Activated T-cell treated with anti-CD3 and anti-CD28 coated beads for 1 hour (primary cell): Measurements from ENCODE around the gene CD163L1.
"Not testable (repeated sequence)": the region's sequence is repeated elsewhere in the genome, so short reads cannot be mapped to it uniquely, and the experiment has no call there.

Experiments used
- DNase-seq: peaks from one replicate; pipeline ENCODE4 v3.0.0-alpha.2; 2020; ENCODE audit warnings: low read depth

The CD163L1 gene

DNA sequence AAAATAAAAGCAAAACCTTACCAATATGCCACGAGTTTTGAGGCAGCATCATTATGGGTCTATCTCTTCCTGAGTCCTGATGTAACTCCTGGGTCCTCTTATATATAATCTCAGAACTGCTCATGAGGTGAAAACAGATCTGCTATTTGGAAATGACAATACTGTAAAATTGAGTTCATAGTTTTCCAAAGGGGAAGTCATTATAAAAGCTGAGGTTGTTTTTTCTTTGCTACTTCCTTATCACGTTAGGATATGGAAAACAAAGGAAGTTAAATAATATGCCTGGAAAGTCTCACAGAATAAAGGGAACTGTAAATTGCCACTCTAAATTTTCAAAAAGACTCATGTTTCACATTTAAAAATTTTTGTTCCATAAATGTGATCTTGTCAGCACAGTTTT is at the start of gene CD163L1:
Gene CD163L1, minus strand, starts transcription at position 78 of the 400 bp plus-strand sequence. Its CDS starts 26 bp downstream, at position 52.
- DNase-seq, result no peak

DNA sequence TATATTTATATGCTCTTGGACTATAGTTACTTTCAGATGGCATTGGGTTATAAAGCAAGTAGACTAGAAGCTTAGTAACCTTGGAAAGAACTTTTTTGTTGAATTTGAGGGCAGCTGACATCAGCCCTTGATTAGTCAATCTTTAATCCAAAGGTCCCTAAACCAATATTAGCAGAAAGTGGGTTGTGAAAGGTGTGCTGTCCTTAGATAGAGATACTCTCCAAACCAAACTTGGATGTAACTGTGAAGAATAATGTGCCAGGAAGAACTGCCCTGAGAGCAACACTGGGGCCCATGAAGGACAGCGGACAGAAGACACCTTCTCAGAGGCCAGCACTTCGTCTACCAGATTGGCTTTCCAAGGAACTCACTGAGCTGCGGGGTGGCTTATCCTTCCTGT is 49.1 kb upstream of the CD163L1 start:
- no peak for DNase-seq

DNA sequence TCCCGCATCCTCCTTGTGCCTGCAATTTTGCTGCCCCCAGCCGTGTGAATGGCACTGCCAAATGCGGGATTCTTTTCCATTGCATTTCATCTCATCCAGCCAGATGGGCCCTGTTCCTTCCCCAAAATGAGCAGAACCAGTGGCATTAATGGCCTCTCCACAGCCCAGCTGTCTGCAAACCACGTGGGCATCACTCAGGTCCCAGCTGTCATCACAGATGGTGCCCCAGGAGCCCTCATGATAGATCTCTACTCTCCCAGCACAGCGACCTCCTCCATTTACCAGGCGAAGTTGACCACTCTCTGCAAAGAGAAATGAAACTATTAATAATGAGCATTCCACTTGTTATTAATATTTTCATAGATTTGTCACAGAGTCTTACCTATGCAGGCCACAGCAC is 42.6 kb upstream of the CD163L1 start:
- no peak for DNase-seq

DNA sequence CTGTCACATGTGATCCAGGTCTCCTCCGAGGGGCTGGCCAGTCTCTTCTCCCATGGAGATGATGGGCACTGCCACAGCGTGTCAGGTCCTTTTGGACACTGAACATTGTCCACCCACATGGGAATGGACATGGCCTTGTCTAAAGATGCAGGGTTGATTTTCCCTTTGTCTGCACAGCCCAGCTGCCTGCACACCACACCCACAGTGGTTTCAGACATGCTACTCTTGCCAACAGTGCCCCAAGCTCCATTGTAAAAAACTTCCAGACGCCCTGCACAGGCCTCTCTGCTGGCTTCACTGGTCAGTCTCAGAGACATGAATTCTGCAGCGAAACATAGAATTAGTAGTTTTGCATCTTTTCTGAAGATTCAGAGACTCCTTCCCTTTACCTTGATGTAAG is 41.1 kb upstream of the CD163L1 start:
- DNase-seq, result no peak

DNA sequence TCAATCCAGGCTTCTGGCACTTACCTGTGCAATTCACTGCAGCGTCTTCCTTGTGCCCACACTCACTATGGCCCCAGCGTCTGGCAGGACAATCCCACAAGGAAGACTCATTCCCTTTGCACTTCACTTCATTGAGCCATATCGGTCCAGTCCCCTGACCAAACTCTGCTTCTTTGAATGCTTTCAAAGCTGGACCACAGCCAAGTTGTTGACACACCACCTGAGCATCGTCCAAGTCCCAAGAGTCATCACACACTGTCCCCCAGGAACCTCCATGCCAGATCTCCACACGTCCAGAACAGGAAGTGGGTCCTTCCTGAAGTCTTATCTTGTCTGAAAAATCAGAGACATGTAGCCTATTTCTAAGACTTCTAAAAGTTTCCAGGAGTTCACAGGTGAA is 39.4 kb upstream of the CD163L1 start:
- no peak for DNase-seq

DNA sequence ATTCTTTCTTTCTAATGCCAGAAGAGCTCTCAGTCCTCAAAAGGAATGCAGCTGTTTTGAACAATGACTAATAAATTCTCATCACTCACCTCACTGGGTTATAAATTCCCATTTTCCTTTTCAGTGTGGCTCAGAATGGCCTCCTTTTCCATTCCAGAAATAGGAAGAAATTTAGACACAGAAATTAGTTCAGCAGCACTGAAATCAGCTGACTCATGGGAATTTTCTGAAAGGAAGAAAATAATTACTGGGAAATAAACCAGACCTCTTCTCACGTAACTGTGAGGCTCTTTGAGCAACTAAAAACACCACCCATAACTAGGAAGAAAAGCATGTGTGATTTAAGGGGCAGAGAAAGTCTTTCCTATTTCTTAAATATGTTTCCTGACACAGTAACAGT is 35.8 kb upstream of the CD163L1 start:
- no peak for DNase-seq

DNA sequence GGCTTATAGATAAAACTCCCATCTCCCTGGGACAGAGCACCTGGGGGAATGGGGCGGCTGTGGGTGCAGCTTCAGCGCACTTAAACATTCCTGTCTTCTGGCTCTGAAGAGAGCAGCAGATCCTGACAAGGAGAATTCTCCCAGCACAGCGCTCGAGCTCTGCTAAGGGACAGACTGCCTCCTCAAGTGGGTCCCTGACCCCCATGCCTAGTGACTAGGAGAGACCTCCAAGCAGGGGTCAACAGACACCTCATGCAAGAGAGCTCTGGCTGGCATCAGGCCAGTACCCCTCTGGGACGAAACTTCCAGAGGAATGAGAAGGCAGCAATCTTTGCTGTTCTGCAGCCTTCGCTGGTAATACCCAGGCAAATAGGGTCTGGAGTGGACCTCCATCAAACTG is 28.1 kb upstream of the CD163L1 start:
- no peak for DNase-seq

DNA sequence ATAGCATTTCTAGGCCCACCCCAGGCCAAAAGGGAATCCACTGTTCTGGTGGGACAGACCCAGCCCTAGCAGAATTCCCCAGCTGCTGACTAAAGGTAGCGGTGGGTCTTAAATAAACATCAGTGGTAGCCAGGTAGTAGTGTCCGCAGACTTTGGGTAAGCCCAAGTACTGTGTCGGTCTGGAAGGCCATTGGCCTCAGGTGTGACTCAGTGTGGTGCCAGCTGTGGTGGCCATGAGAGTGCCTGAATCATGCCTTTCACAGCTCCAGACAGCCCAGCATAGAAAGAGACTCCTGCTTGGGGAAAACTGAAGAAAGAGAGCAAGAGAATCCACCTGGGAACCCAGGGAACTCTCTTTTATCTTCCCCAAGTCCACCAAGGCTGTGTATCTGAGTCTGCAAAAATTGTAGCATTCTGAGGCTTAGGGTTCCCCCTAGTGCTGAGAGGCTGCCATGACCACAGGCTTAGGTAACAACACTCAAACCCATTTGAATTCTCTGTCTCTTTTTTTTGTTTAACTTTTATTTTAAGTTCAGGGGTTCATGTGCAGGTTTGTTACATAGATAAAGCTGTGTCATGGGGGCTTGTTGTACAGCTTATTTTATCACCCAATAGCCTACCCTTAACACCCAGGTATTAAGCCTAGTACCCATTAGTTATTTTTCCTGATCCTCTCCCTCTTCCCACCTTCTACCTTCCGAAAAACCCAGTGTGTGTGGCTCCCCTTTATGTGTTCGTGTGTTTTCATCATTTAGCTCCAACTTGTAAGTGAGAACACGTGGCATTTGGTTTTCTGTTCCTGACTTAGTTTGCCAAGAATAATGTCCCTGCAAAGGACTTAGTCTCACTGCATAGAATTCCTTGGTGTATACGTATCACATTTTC is 16.7 kb upstream of the CD163L1 start:
- peak; percentile 36 for DNase-seq

DNA sequence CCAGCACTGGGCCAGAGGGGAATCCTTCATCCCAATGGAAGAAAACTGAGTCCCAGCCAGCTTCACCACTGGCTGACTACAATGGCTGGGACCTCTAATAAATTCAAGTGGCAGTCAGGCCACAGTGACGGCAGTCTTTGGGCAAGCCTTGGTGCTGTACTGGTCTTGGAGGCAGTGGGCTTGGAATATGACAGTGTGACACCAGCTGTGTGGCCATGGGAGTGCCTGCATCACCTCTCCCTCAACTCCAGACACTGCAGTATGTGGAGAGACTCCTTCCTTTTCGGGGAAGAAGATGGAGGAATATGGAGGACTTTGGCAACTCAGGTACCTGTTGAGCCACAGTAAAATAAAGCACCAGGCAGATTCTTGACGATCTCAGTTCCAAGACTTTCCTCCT is 16.0 kb upstream of the CD163L1 start:
- DNase-seq, result no peak

DNA sequence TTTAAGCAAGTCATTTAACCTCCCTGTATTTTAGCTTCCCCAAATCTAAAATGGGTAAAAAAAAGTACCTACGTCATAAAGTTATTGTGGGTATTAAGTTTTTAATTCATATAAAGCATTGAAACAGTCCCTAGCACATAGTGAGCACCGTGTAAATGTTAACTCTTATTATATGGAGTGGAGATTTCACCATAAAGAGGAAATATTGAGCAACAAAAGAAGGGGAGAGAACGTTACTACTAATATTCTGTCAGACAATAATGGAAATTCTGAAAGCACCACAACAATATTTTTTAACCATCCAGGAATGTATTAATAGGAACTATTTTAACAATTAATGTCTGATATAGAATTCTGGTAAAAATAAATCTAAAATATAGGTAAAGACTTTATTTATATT is 7.8 kb upstream of the CD163L1 start:
- no peak for DNase-seq

DNA sequence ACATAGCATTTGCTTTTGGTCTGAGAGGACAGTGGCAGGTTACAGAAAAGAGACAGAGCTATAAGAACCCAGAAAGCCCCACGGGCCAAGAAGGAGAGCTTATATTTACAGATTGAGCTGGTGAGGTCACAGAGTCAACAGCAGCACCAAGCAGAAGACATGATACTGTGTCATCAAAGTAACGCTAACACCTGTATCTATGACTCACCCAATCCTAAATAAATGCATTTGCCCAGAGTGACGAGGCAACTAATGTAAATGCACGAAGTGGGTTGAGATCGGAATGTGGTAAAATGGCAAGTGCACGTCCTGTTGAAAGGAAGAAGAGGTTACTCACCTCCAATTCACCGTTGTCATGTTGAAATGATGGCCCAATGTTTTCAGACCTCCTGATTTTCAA is 6.7 kb upstream of the CD163L1 start:
- no peak for DNase-seq

DNA sequence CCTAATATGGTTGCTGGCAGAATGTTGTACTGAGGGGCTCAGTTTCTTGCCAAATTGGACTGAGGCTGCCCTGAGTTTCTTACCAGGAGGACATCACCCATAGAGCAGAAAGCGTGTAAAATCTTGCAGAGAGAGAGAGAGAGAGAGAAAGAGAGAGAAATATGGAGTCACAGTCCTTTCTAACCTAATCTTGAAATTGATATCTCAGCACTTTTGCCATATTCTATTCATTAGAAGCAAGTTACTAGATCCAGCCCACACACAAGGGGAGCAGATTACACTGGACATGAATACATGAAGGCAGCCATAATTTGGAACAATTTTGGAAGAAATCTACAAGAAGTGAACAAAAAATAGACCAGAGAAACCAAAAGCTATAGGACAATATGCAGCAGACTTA is 4.1 kb upstream of the CD163L1 start:
- DNase-seq, result no peak

DNA sequence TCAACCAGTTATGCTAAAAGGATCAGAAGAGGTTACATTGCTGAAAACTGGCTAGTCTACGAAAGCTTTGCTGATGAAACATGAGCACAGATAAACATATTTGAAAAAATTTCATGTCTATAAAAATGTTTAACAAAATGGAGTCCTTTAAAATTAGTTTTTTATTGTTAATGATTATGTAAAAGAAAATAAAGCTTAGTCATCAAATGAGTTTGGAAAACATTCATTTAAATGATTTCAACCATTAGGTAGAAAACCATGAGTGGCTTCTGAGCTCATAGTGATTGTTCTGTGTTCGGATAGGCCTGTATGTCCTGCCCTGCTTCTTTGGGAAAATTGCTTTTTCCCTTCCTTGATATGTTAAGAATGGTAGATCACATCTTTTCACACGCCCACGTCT is 584 bp upstream of the CD163L1 start:
- no peak for DNase-seq

DNA sequence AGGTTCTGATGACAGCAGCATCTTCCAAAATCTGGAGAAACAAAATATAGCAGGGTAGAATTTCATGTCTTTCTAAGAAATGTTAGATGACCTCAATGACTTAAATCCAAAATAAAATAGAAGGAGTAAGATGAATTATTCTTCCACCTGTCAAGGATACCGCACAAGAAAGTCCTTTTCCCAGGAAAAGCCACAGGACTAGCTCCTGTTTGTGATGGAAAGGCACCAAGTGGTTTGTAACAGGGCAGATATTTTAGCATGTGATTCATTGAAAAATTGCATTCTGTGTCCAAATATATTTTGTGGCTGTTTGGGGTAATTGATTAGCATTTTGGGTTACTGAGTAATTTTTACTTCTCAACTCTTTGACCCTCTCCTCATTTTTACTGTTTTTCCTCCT is 2.7 kb downstream of the CD163L1 start:
- DNase-seq, result no peak

DNA sequence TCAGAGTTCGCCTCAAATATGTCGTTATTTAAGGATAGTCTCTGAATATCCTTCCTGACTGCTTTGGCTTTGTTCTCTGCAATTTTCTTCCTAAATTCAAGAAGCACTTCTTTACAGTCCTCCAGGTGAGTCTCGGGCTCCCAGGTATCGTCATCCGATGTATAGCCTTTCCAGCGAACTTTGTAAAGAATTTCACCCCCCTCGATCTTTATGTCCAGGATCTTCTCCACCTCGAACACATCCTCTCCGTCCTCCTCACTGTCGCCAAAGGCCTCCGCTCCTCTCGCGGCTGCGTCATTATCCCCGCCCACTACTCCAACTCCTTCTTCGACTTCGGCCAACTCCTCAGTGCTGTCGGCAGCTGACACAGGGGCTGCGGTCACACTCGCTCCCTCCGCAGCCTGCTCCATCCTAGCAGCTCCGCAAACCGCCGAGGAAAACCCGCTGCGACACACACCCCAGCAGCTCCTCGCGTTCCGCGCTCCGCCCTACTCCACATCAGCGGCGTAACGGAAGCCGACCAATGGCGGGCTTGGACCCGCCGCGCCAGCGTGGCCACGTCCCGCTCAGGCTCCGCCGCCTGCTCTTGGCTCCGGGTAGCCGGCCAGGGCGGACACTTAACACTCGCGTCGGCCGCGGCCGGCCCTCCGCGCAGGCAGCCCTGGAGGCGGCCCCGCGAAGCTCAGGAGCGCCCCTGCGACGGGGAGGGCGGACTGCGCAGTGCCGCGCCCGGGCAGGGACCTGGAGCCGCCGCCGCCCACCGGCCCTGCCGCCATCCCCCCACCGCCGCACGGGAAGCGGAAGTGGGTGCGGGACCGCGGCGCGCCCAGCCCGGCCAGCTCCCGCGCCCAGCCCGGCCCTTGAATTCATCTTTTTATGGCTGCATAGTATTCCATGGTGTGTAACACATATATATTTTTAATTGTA is 4.1 kb downstream of the CD163L1 start:
- DNase-seq, result peak; percentile 1

DNA sequence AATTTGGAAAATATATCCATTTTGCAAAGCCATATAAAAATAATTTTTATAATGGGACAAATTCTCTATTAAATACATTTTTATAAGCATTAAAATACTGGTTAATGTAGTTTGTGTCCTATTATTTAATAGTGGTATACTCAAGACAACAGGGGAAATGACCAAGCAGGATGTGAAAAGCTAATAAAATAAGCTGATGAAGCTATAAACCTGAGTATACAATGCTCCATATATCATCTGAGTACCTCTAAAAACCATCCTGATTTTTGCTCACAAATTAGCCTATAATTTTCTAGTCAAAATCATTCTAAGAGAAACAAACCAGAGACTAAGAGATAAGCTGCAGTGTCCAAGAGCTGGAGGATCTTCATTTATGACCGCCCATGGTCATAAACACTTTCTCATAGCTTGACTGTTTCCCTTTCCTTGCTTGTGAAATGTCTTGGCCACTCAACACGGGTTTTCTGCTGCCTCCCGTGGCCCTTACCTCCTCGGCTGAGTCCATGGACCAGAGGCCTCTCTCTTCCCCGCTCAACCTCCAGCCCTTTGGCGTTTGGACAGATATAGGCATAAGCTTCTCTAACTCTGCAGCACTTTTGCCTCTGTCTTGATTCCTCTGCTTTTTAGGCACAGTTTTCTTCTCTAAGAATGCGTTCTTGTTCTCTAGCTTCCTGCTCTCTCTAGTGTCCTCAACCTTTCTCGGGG is 5.5 kb downstream of the CD163L1 start:
- not testable (repeated sequence) for DNase-seq

DNA sequence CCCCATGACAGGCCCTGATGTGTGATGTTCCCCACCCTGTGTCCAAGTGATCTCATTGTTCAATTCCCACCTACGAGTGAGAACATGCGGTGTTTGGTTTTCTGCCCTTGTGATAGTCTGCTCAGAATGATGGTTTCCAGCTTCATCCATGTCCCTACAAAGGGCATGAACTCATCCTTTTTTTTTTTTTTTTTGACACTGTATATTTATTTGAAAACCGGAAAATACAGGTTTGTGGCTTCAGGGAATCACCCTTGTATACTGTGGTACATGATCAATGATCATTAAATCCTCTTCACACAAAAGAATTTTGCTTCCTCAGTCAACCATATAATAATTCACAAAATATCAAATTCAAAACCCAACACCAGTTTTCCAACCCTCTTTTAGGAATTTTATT is 6.5 kb downstream of the CD163L1 start:
- DNase-seq, result not testable (repeated sequence)

DNA sequence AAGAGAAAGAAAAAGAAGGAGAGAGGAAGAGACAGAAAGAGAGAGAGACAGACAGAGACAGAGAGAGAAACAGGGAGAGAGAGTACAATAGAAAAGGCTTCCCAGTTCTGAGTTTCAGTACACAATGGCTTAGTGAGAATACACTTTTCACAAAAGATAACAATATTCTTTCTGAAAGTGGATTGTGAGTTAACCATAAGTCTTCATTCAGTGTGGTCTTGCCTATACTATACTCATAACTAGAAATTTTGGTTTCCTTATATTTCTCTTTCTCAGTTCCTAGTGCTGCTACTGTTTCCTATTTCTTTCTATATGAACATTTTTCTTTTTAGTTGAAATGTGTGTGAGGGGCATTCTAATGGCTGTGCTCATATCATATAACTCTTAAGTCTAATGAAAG is 9.3 kb downstream of the CD163L1 start:
- no peak for DNase-seq

DNA sequence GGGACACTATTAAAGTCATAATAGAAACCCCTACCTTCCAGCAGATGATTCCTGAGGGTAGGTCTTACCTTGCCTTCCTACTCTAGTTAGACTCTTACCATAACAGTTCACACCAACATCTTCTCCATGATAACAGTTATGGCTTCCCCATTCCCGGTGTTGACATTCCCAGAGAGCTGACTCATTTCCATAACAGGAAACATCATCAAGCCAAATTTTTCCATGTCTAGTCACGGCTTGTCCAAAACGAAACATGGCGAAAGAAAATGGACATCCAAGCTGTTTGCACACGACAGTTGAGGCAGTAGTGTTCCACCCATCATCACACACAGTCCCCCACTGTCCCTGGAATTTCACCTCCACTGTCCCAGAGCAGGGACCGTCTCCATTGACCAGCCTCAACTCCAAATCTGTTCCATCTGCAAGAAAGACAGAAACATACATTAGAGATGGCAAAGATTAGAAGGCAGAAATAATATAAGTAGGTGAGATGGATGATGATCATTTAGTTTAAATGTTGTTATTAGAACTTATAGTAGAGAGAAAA is 10.6 kb downstream of the CD163L1 start:
- no peak for DNase-seq

DNA sequence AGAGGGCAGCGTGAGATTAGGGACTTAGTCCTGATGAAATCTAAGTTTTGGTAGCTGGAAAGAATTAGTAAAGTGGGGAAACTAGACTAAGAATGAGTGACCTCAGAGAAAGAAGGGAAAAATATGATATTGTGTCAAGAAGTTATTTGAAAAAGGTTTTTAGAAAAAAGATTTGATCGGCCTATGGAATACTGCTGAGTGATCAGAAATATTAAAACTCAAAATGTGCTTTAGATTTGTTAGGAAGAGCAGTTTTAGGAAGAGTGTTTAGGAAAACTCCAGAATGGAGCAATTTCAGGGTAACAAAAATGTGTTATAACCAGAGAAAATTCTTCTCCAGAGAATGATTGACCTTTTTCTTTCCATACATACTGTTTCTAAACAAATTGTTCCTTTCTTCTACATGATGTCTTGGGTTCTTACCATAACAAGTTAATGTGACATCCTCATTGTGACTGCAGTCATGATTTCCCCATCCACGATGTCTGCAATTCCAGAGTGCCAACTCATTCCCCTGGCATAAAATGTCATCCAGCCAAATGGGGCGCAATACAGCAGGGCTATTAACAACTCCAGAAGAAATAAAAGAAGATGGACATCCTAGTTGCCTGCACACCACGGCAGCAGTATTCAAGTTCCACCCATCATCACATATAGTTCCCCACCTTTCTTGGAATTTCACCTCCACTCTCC is 11.8 kb downstream of the CD163L1 start:
- DNase-seq, result no peak

DNA sequence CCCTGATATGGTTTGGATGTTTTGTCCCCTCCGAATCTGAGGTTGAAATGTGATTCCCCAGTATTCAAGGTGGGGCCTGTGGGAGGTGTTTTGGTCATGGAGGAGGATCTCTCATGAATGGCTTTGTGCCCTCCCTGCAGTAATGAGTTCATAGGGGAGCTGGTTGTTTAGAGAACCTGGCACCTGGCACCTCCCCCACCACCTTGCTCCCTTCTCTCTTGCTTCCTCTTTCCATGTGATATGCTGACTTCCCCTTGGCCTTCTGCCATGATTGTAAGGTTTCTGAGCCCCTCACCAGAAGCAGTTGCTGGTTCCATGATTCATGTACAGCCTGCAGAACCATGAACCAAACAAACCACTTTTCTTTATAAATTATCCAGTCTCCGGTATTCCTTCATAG is 32.6 kb downstream of the CD163L1 start:
- no peak for DNase-seq

DNA sequence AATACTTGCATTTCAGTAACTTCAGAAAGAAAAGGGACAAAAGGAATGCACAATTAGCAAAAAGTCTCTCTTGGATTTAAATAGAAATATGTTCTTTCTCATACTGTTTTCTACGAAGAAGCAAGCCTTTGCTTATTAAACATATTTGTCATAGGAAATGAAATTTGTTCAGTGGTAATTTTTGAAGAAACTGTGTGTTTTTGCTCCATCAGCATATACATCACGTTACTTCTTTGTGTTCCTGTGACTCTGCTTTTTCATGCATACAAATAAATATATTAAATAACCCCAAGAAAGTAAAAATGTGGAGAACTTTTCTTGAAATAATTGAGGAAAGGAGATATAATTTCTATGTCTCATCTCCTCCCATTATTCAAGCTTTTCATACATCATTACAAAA is 39.7 kb downstream of the CD163L1 start:
- DNase-seq, result no peak
